WERI-Rb-1 (cell line): Measurements from ENCODE around the gene KLF9.
"Not testable (repeated sequence)": the region's sequence is repeated elsewhere in the genome, so short reads cannot be mapped to it uniquely, and the experiment has no call there.

Experiments
- DNase-seq: peaks from one replicate; pipeline ENCODE4 v3.0.0-alpha.2; 2020
- H3K27ac ChIP-seq: fragments of 250-450 bp; sonication (Bioruptor Pico); 2 replicates; pipeline ENCODE4 v1.5.1; 2020; ENCODE audit warnings: mild to moderate bottlenecking, moderate library complexity
- H3K27me3 ChIP-seq: fragments of 250-450 bp; sonication (Bioruptor Pico); 2 replicates; pipeline ENCODE4 v1.5.1; 2021; ENCODE audit warnings: mild to moderate bottlenecking, low read depth, moderate library complexity; ENCODE audit not compliant: insufficient read depth, severe bottlenecking
- H3K36me3 ChIP-seq: fragments of 250-450 bp; sonication (Bioruptor Pico); 2 replicates; pipeline ENCODE4 v1.5.1; 2020; ENCODE audit warnings: mild to moderate bottlenecking, moderate library complexity
- H3K4me3 ChIP-seq: 2 replicates; pipeline ENCODE4 v1.5.1; 2011; ENCODE audit warnings: low read depth, mild to moderate bottlenecking, control low read depth, low read length
- H3K9me3 ChIP-seq: fragments of 250-450 bp; sonication (Bioruptor Pico); 2 replicates; pipeline ENCODE4 v1.5.1; 2021; ENCODE audit warnings: mild to moderate bottlenecking, moderate library complexity; ENCODE audit not compliant: severe bottlenecking
- TF ChIP-seq, protein P1 (sequence below): IDR thresholded peaks from 2 replicates; pipeline ENCODE4 v1.5.1; 2011; ENCODE audit warnings: low read depth, mild to moderate bottlenecking, control low read depth, inconsistent platforms, low read length

Gene KLF9

DNA sequence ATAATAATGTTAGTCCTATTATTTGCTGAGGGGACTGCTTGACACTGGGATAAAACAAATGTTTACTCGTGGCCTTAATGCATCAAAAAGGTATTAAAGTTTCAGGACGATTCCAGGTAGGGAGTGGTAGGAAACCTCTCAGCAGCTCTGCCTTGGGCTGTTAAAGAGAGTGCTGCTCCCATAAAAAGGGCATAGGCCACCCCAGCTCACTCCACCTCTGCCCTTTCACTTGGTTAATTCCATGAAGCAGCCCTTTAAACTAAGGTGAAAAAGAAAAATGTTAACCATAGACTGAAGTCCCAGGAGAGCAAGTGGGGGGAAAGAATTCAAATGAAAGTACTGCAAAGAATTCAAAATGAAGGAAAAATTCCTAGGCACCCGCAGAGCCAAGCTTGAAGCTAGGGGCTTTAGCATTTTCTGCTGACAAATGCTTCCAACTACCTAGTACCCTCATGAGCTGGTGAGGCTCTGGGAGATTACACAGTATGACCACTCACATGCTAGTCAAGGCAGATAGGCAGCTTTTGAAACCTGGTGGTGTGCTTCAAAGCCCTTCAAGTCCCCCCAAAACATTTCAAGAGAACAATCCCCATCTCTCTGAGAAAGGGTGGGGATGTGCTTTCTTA is 8.5 kb downstream of the KLF9 start:
- TF ChIP-seq, protein P1, sequence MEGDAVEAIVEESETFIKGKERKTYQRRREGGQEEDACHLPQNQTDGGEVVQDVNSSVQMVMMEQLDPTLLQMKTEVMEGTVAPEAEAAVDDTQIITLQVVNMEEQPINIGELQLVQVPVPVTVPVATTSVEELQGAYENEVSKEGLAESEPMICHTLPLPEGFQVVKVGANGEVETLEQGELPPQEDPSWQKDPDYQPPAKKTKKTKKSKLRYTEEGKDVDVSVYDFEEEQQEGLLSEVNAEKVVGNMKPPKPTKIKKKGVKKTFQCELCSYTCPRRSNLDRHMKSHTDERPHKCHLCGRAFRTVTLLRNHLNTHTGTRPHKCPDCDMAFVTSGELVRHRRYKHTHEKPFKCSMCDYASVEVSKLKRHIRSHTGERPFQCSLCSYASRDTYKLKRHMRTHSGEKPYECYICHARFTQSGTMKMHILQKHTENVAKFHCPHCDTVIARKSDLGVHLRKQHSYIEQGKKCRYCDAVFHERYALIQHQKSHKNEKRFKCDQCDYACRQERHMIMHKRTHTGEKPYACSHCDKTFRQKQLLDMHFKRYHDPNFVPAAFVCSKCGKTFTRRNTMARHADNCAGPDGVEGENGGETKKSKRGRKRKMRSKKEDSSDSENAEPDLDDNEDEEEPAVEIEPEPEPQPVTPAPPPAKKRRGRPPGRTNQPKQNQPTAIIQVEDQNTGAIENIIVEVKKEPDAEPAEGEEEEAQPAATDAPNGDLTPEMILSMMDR = no peak
- no peaks in the 10 kb centered on the region for H3K36me3 ChIP-seq
- H3K9me3 ChIP-seq = no peaks in the 10 kb centered on the region
- no peak overlapping the region for H3K4me3 ChIP-seq
- DNase-seq = no peak
- no peak overlapping the region for H3K27ac ChIP-seq
- no peaks in the 10 kb centered on the region for H3K27me3 ChIP-seq

DNA sequence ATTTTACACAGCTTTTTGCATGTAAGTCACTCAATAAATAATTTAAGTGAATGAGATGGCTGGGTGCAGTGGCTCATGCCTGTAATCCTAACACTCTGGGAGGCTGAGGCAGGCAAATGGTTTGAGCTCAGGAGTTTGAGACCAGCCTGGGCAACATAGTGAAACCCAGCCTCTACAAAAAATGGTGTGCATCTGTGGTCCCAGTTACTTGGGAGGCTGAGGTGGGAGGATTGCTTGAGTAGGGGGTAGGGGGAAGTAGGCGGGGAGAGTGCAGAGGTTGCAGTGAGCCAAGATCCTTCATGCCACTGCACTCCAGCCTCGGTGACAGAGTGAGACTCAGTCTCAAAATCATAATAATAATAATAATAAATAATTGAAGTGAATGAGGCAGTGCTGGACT is 10.2 kb downstream of the KLF9 start:
- Histone ChIP-seq H3K27ac (no peak overlapping the region), H3K4me3 (no peak overlapping the region), H3K36me3 (no peaks in the 10 kb centered on the region), H3K27me3 (no peaks in the 10 kb centered on the region), H3K9me3 (no peaks in the 10 kb centered on the region)
- DNase-seq = no peak
- TF ChIP-seq, protein P1 = no peak

GRCh38 chr9:70403618-70404025 is 10.8 kb downstream of the KLF9 start:
- Histone ChIP-seq H3K9me3 (no peaks in the 10 kb centered on the region), H3K4me3 (no peak overlapping the region), H3K36me3 (no peaks in the 10 kb centered on the region), H3K27ac (no peak overlapping the region), H3K27me3 (no peaks in the 10 kb centered on the region)
- no peak for DNase-seq
- TF ChIP-seq, protein P1 = no peak

DNA sequence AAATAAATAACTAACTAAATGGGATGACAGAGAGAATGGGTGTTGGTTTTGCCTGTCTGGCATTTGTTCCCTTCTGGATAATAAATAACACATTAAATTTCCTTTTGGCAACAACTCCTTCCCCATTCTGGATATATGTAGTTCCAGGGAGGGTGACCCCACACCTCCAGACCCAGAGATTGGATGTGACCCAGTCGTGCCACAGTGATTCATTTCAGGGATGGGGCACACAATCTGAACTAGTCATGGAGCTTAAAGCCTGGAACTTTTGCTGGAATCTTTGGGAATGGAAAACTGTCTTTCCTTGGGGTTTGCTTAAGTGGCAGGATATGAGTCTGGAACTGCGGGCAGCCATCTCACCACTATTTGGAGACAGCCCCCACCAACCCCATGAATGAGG is 11.3 kb downstream of the KLF9 start:
- DNase-seq = no peak
- Histone ChIP-seq H3K27ac (no peak overlapping the region), H3K9me3 (no peaks in the 10 kb centered on the region), H3K4me3 (no peak overlapping the region), H3K27me3 (no peaks in the 10 kb centered on the region), H3K36me3 (no peaks in the 10 kb centered on the region)
- TF ChIP-seq, protein P1 = no peak

DNA sequence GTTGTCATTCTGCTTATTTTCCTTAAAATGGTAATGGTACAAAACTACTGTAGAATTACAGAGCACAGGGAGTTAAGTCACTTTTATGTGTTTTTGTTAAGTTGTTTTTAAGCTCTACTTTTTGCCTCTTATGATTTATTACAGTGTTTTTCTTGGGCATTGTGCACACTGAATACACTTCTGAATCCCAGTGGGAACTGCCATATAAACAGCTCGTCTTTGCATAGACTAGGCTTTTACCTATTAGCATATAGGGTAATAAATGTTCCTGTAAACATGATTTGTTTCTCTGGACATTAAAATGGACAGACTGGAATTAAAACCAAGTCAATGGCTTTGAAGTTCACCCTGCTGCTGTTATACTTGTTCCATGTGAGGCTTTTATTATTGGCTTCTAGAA is 12.2 kb downstream of the KLF9 start:
- Histone ChIP-seq H3K36me3 (no peaks in the 10 kb centered on the region), H3K4me3 (no peak overlapping the region), H3K27me3 (no peaks in the 10 kb centered on the region), H3K9me3 (no peaks in the 10 kb centered on the region), H3K27ac (no peak overlapping the region)
- TF ChIP-seq, protein P1 = no peak
- DNase-seq = no peak

- not testable (repeated sequence) for H3K36me3 ChIP-seq, H3K27me3 ChIP-seq, H3K27ac ChIP-seq, DNase-seq, H3K4me3 ChIP-seq, H3K9me3 ChIP-seq
Observed at GRCh38 chr9:70401241-70401640, 13.2 kb downstream of the KLF9 start.
